Stimulated activated CD4-positive, alpha-beta T cell treated with anti-CD3 and anti-CD28 coated beads, Interleukin-12 subunit alpha, Interleukin-12 subunit beta, amount 100 ng/mL, for 48 hours (primary cell): ENCODE data around the gene CYBB.

ENCODE experiments used
- DNase-seq, 3 donors: peaks; one replicate each; pipeline ENCODE4 v3.0.0-alpha.2; 2020; ENCODE audit warnings: low read depth in 2 of 3, low spot score in 1 of 3

CYBB gene

DNA sequence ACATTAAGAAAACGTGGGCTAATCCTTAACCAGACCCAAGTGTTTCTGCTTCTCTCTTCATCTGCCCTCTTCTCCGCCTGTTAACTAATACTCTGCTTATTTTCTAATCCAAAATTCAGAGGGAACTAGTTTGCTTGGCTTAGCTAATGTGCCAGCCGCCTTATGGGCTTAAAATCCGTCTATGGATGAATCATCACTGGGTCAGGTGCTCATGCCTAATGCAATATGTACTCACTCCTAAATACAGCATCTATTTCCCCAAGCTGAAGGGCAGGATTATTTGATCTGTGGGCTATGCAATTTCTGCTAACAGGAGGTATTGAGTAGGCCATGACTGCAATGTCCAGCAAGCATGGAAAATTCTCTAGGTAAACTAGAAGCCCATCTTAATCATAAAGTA, 55.1 kb downstream of the CYBB start:
- DNase-seq, result no peak

GRCh38 chrX:37840931-37841330, 61.1 kb downstream of the CYBB start:
- DNase-seq, result no peak

GRCh38 chrX:37844622-37845021, 64.8 kb downstream of the CYBB start:
- DNase-seq, result no peak

GRCh38 chrX:37846141-37846540, 66.3 kb downstream of the CYBB start:
- DNase-seq, result no peak

- no peak for DNase-seq
Observed at GRCh38 chrX:37846558-37846933, 66.7 kb downstream of the CYBB start.

- DNase-seq, result peak; percentile 58 to 68 (median 61)
Observed at GRCh38 chrX:37846934-37847732, 67.3 kb downstream of the CYBB start, which contains the start of gene DYNLT3. TSS of gene DYNLT3 (minus strand) at chrX:37847571. CDS start at chrX:37847510, 61 bp downstream.

DNA sequence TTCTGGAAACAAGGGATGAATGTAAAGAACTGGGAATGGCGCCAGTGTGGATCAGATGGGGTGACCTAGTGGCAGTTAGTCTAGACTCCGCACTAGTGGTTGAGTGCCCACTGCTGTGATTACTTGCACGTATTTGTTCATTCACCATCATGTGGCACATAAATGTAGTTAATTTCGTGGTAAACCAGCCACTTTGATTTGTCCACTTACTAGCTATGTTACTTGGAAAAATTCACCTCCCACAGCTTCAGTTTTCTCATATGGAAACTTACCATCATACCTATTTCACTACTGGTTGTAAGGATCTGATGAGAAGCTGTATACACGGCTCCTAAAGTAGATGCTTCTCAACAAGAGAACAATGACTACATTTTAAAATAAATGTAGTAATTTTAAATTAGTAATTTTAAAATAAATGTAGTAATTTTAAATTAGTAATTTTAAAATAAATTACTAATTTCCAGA, 67.9 kb downstream of the CYBB start:
- peak in 1 of 3 donors; percentile 20 for DNase-seq

- DNase-seq, result no peak
Observed at GRCh38 chrX:37854148-37854547, 74.3 kb downstream of the CYBB start.

GRCh38 chrX:37854748-37855147, 74.9 kb downstream of the CYBB start:
- DNase-seq, result no peak

- DNase-seq, result no peak
Observed at GRCh38 chrX:37860721-37861120, 80.9 kb downstream of the CYBB start.

DNA sequence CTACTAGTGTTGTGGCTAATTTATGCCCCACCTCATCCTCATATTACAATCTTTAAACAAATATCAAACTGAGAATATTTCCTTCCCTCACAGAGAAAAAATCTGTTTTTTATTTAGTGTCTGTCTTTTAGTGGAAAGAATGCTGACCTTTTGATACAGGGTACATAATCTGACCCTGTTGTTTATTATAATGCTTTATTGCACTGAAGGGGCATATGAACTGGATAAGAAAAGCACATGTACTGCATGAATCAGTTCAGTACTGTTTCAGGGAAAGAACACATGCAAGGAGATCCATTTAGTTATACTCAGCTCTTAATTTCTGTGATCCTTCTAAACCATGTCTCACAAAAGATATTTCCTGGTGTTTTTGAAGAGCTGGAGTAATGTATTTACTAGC, 83.0 kb downstream of the CYBB start:
- no peak for DNase-seq
